ENCODE results near the gene CLCN6. TPM values are rescaled to one million over a fixed set of nuclear protein-coding genes. Genes with fewer than 3 reads are reported as not detected.
A peak's percentile ranks its signal among the peaks of the same experiment; 100 is the strongest.

CLCN6 gene
- total RNA-seq, 1 donor, result 21.0 TPM

DNA sequence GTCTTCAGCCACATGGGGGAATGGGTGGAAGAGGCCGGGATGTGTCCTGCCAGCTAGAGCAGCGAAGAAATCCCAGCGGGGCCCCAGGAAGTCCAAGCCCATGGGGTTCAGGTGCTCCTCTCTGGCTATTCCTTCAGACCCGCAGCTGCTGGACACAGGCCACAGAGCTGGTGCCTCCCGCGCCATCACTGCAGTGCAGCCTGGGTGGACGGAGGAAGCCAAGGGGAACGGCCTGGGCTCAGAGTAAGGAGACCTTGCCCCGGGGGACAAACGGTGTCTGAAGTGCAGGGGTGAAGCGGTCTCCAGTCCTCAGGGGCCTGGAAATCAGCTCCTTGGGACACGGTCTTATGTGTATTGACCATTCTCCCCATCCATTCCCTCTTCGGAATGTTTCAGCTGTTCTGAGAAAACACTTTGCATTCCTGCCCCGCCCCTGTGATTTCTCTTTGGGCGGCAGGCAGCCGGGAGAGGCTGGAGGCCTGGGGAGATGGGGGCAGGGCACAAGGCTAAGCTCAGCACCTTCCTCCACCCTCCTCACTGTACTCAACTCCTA is 18.7 kb upstream of the CLCN6 start:
- Histone ChIP-seq H3K4me2 (ENCODE audit: insufficient read depth, low read length) (peak overlapping the region; percentile 76), H3K36me3 (ENCODE audit: insufficient read depth, low read length) (peaks cover 11% of the 10 kb centered on the region), H4K20me1 (ENCODE audit: insufficient read depth, low read length) (no peaks in the 10 kb centered on the region), H2AFZ (ENCODE audit: low read length) (peak overlapping the region; percentile 81), H3K27ac (ENCODE audit: low read depth, low read length) (no peak overlapping the region), H3K79me2 (ENCODE audit: insufficient read depth, low read length) (no peaks in the 10 kb centered on the region), H3K4me1 (ENCODE audit: insufficient read depth, low read length) (peaks cover 23% of the 10 kb centered on the region), H3K9me3 (ENCODE audit: low read depth, low read length) (no peaks in the 10 kb centered on the region), H3K4me3 (ENCODE audit: insufficient read depth, low read length) (peak overlapping the region; percentile 51), H3K27me3 (ENCODE audit: insufficient read depth, low read length) (no peaks in the 10 kb centered on the region)
- TF ChIP-seq, protein P1, sequence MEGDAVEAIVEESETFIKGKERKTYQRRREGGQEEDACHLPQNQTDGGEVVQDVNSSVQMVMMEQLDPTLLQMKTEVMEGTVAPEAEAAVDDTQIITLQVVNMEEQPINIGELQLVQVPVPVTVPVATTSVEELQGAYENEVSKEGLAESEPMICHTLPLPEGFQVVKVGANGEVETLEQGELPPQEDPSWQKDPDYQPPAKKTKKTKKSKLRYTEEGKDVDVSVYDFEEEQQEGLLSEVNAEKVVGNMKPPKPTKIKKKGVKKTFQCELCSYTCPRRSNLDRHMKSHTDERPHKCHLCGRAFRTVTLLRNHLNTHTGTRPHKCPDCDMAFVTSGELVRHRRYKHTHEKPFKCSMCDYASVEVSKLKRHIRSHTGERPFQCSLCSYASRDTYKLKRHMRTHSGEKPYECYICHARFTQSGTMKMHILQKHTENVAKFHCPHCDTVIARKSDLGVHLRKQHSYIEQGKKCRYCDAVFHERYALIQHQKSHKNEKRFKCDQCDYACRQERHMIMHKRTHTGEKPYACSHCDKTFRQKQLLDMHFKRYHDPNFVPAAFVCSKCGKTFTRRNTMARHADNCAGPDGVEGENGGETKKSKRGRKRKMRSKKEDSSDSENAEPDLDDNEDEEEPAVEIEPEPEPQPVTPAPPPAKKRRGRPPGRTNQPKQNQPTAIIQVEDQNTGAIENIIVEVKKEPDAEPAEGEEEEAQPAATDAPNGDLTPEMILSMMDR (IDR thresholded peaks at IDR 0.05; ENCODE audit: extremely low read depth, low read depth, low read length), result no peak
- peak; percentile 92 for DNase-seq (ENCODE audit: insufficient read length, low spot score, missing footprints)

- Histone ChIP-seq H3K4me3 (ENCODE audit: insufficient read depth, low read length) (no peak overlapping the region), H3K4me1 (ENCODE audit: insufficient read depth, low read length) (peaks cover 23% of the 10 kb centered on the region), H3K36me3 (ENCODE audit: insufficient read depth, low read length) (peaks cover 13% of the 10 kb centered on the region), H3K4me2 (ENCODE audit: insufficient read depth, low read length) (peak overlapping the region; percentile 76), H2AFZ (ENCODE audit: low read length) (peak overlapping the region; percentile 81), H3K79me2 (ENCODE audit: insufficient read depth, low read length) (no peaks in the 10 kb centered on the region), H3K27ac (ENCODE audit: low read depth, low read length) (no peak overlapping the region), H4K20me1 (ENCODE audit: insufficient read depth, low read length) (no peaks in the 10 kb centered on the region), H3K27me3 (ENCODE audit: insufficient read depth, low read length) (no peaks in the 10 kb centered on the region), H3K9me3 (ENCODE audit: low read depth, low read length) (no peaks in the 10 kb centered on the region)
- TF ChIP-seq, protein P1 (IDR thresholded peaks at IDR 0.05; ENCODE audit: extremely low read depth, low read depth, low read length), result no peak
- DNase-seq (ENCODE audit: insufficient read length, low spot score, missing footprints), result peak; percentile 55
These were observed 18.1 kb upstream of the CLCN6 start for GRCh38 chr1:11787804-11788436.

- H3K27ac ChIP-seq (ENCODE audit: low read depth, low read length), result no peak overlapping the region
- no peak overlapping the region for H3K4me3 ChIP-seq (ENCODE audit: insufficient read depth, low read length)
- H3K27me3 ChIP-seq (ENCODE audit: insufficient read depth, low read length), result no peaks in the 10 kb centered on the region
- DNase-seq (ENCODE audit: insufficient read length, low spot score, missing footprints), result peak; percentile 50
- H3K4me1 ChIP-seq (ENCODE audit: insufficient read depth, low read length), result peaks cover 23% of the 10 kb centered on the region
- peaks cover 14% of the 10 kb centered on the region for H3K36me3 ChIP-seq (ENCODE audit: insufficient read depth, low read length)
- no peak overlapping the region for H3K4me2 ChIP-seq (ENCODE audit: insufficient read depth, low read length)
- H3K9me3 ChIP-seq (ENCODE audit: low read depth, low read length), result no peaks in the 10 kb centered on the region
- no peaks in the 10 kb centered on the region for H3K79me2 ChIP-seq (ENCODE audit: insufficient read depth, low read length)
- no peak overlapping the region for H2AFZ ChIP-seq (ENCODE audit: low read length)
- H4K20me1 ChIP-seq (ENCODE audit: insufficient read depth, low read length), result no peaks in the 10 kb centered on the region
- TF ChIP-seq, protein P1 (IDR thresholded peaks at IDR 0.05; ENCODE audit: extremely low read depth, low read depth, low read length), result no peak
These were observed 17.4 kb upstream of the CLCN6 start for GRCh38 chr1:11788549-11789053.

Data from osteoblast (primary cell).